ENCODE data around the gene ACOXL.
A peak's percentile ranks its signal among the peaks of the same experiment; 100 is the strongest.

The ACOXL gene

DNA sequence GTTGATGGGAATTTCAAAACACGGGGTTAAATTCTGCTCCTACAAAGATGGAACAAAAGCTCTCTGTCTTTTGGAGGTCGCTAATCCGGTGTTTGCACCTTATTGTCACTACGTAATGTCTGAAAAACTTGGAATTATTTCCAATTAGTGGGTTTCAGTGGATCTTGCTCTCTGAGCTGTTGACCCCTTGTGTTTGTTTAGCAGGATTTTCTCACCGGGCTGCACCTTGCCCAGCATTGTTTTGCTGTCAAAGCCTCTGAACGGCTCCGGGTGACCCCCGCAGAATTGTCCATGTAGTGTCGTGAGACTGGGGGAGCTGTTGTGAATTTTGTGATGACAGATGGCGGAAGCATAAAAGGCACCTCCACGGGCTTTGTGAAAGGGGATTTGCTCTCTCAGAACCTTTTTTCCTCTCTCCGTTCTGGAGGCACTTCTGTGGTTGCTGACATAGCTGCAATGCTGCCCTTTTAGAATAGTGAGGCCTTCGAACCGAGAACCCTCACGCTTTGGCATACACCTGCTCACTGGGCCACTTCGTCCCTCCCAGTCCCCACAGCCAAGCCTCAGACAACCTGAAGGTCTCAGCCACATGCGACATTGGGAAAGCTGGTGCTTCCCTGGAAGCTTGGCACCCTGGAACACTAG lies 129.4 kb downstream of the ACOXL start:
- DNase-seq = no peak

DNA sequence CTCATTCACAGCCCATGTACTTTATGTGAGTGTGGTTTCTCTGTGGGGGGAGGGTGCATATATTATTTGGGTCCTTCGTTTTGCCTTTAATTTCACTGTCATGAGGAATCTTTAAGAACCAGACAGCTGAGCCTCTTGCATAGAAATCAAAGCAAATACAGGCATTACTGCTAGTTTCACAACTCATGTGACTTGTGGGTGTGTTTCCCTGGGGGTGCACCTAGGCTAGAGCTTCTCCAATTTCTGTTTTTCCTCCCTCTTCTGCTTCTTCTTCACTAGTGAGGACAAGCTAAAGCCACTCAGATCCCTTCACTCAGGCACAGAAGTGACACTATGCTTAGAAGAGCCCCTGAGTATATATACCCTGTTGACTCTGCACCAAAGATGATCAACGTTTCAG lies 131.4 kb downstream of the ACOXL start:
- no peak for DNase-seq

DNA sequence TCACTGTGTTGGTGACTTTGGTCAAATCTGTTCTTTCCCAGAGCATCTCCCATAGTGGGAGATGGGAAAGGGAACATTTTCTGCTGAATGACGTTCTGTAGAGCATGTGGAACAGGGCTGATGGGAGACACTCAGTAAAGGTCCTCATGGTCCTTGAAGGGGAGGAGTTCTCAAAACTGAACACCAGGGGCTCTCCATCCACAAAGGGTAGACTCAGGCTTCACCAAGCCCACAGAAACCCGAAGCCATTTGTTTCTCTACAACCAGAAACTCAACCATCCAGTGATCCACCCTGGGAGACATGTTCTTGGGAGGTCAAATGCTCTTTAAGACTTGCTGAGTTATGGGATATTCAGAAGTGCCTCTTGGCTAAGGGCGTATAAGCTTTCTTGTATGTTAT lies 131.8 kb downstream of the ACOXL start:
- DNase-seq = no peak

DNA sequence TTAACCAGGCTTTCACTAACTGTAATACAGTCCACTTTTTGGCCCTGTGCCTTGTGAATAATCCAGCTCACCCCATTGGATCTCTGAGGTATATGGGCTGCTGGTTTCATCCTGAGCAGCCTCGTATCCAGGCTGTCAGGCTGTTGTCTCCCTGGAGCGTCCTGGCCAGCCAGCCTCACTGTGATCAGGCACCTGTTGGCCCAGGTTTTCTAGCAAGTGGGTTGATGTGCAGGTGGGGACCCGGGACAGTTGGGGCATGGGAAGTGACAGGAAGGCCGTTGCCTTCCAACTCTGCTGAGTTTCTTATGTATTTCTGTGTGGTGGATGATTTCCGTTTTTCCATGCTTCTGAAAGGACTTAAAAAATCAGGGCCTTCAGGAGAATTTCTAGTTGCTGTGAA lies 132.4 kb downstream of the ACOXL start:
- no peak for DNase-seq

DNA sequence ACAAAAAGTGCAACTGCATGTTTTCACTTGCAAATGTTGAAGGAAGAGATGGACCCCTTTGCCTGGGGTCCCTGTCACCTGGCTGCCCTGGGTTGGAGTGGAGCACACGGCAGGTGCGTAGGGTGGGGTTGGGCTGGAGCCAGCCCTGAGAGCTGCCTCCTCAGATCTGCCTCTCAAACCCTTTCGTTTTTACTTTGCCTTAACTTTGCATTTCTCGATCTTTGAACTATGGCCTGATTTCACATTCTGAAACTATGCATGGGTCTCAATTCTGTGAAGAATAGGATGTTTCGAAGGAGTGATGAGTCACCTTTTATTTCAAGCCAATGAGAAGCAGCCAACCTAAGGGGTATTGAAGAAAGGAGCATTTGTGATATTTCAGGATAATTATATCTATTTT lies 132.8 kb downstream of the ACOXL start:
- DNase-seq = peak; percentile 86

DNA sequence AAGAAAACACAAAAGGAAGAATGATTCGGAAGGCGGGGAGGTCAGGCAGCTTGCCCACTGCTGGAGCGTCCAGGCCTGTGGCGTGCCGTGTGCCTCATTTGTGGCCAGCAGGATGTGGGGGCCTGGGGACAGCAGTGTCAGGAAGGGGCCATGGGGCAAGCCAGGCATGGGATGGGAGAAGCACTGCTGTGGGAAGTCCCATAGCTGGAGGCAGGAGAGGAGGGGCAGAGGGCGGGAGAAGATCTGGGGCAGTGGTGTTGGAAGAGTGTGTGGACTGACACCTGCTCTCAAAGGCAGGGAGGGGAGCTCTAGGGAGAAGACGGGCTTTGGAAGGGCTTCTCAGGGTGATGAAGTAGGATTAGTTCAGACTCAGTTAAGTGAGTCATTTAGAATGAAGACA lies 133.7 kb downstream of the ACOXL start:
- DNase-seq = no peak

DNA sequence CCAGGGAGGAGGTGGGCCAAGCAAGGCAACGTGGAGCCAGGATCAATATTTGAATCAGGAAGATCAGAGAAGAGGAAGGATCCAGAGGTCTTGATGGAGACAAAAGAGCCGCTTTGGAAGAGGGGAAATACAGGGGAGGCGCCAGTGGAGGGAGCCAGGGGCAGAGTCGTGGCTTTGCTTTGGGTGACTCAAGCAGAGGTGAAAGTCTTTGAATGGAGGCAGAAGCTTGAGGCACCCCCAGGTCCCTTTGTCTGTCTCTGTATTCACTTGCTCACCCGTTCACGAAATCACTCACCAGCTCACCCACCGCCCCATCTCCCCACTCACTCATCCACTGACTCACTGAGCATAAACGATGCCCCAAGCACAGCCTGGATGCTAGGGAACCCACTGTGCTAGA lies 134.1 kb downstream of the ACOXL start:
- DNase-seq = peak; percentile 80

DNA sequence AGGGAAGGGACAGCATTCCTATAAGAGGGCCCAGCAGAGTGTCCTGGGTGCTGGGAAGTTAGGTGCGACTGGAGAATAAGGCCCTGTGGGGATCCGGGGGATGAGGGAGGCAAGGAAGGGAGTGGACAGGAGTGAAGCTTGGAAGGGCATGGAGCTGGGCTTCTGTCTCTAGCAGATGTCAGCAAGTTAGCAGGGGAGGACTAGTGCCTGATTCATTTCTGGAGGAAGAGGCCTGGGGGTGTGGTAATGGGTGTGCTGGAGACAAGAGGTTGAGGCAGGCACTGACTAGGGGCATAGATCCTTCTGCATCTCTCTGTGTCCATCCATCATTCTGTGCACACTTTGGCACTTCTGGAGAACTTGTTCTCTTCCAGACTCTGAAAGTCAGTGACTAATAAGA lies 134.7 kb downstream of the ACOXL start:
- DNase-seq = peak; percentile 73

DNA sequence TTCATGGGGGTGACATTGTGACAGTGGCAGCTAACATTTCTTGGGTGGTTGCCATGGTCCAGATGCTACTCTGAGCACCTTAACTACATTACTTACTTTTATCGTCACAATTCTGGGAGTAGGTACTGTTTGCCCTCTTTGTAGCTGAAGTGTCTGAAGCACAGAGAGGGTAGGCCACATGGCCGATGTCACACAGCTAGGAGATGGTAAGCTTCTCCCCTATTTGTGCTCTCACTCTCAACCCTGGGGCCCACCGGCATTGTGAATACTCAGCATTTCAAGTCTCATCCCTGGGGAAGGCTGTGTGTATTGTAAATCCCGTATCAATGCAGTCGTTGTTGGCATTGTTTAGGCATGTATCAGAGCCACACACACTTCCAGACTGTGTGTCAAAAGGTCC lies 136.6 kb downstream of the ACOXL start:
- no peak for DNase-seq

DNA sequence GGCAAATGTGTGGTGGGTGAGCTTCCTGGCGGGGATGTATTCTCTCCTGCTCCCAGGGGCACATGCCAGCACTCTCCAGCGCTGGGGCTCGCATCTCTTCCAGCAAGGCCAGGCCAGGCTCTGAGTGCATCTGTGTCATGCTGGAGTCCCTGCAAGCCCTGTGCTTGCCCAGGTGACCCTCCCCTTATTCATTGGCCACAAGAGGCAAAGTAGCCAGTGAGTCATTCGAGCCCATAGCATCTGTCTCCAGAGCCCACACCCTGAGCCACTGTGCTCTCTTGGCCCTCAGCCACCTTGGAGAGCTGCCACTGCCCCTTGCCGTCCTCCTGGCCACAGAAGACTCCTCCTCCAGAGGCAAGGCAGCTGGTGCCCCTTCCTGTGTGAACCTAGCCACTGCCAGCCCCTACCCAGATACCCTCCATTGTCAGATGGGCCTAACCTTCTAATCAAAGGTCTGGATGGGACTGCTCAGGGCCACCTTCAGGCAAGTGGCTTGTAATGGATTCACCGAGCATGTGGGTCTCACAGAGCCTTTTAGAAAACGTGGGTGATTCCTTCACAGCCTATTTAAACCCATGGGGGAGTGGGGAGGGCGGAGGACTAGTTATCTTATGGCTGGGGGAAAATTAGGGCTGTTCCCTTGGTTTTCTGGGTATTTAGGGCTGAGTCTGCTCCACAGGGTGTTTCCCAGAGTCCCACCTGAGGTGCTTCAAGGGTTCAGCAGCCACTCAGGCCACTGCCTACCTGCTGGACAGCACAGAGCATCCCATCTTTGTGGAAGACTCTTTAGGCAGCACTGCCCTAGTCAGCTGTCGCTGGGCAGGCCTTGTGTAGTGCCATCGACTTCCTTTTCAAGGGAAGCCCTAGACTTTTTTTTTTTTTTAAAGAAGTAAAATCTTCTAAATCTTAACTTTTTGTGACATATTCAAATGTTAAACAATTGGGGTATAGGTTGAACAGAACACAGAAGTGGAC lies 137.4 kb downstream of the ACOXL start:
- no peak for DNase-seq

DNA sequence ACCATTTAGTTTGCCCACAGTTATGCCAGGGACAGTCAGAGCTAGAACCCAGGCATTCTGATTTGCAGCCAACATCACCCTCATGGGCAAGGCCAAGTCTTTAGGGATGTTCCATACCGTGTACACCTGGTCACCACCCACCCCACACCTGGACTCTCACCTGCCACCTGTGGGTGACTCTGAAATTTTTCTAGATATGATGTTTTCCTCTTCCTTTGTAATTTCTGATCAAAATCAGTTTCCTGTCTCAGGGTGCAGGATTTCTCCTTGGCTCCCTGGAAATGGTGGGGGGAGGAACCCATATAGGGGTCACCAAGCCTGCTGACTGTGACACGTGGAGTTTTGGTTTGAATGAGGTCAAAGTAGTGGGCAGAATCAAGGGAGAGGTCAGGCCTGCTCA lies 138.2 kb downstream of the ACOXL start:
- no peak for DNase-seq

DNA sequence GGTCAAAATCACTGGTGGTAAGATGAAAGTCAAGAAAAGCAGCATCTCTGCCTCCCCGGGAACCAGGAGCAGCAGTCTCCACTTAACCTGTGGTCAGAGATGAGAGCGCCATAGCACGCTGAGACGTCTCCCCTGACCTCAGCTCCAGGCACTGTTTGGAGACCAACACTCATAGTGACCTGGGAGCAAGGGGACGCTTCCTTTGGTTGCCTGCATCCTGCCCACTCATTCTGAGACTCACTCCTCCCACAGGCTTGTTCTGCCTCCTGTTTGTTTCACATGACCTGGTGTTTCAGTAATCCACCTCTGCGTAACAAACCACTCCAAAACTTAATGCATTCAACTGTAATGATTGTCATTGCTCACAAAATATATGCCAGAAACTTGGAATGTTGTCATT lies 139.3 kb downstream of the ACOXL start:
- peak; percentile 67 for DNase-seq

DNA sequence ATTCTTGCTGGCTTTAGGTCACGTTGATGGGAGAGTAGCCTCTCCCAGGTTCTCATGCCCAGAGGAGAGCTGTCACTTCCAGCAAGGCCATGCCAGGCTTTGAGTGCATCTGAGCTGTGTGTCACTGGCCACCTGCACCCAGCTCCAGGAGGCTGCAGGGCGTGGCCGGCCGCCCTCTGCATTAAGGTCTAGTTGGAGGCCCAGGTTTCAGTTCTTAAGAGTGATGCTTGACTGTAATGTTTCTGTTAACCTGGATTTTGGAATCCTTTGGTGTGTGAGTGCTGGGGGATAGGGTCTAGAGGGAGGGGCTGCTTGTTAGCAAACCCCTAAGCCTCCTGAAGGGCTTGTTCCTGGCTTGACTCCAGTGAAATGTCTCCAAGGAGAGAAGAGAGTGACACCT lies 140.1 kb downstream of the ACOXL start:
- DNase-seq = no peak

DNA sequence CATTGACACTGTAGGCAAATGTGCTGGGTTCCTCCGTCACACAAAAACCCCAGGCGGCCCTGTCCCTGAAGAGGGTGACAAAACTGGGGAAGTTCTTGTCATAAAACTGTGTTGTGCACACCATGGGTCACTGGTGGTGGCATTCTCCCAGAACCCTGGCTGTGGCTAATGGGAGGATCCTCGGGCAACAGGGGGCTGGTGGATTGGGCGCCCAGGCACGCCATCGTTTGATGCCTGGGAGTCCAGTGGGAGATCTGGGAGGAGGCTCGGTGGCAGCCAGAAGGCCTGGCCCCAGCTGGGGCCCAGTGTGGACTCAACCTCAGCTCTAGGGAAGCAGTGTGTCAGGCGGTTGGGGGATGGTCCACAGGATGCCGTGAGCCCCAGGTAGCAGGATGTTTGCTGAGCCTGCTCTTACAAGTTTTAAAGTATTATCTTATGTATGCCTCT lies 140.7 kb downstream of the ACOXL start:
- no peak for DNase-seq

DNA sequence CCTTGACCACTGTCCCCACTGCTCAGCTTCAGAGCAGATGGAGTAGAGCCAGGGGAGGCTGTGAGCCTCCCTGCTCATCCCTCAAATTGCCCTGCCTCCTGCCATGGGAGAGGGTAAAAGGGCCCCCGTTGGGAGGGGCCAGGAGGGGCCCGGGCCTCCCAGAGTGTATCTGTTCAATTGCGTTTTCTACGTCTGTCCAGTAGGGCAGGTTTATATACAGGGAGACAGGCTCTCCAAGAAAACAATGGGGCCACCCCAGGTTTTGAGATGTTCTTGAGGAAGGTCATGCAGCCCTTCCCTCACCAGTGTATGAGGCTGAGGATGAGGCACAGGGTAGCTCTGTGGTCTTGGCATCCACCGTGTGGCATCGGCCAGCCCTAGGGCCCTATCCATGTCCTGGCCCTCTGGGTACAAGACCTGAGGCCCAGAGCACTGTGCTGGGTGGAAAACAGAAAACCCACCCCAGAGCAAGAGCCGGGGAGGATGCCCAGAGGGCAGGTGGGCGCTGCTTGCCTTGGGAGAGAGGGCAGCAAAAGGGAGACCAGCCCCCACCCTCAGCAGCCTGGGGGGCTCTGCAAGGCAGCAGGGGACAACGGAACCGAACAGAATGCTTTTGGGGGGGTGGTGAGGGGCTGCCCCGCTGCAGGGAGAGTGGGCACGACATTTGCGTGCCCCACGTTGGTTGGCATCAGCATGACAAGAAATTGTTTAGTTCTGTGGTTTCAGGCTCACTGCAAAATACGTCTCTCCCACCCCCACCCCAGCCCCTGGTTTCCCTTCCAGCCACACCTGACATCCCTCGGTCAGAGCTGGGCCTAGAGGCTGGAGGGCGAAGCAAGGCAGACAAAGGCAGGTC lies 141.5 kb downstream of the ACOXL start:
- no peak for DNase-seq

DNA sequence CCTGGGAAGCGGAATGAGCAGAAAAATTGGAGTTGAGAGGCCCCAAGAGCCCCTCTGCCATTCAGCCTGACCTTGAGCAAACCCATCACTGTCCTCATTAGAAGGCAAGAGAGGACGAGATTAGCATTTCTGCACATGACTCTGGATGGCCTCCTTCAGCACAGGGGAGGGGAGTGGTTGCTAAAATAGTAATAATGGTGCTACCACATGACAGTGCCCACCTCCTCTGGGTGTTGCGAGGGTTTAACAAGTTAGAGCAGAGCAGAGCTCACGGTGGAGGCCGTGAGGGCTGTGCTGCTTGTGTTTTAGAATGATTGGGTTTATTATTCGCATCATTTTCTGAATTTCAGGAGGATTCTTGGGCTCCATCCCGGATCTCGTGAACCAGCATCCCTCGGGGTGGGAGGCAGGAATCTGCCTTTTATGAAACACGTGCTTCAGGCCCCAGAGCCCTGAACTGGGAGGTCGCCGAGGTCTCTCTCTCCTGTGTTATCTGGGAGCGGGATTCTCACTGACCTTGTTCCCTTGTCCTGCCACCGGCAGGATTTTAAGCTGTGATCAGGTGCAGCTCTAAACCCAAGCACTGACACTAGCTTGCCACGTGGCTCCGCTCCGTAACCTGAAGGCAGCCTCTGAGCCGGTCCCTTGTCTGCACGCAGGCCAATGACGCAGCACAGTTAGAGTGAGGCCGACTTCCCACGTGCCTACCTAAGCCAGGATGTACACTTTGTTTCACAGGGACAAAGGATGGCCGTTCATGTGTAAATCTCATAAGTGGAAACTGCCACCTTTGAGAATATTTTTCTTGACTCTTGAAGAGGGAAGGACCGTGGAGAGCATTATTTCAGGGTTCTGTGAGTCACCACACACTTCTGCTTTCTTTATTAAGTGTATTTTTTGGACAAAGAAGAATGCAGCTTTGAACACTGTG lies 142.3 kb downstream of the ACOXL start:
- DNase-seq = no peak

DNA sequence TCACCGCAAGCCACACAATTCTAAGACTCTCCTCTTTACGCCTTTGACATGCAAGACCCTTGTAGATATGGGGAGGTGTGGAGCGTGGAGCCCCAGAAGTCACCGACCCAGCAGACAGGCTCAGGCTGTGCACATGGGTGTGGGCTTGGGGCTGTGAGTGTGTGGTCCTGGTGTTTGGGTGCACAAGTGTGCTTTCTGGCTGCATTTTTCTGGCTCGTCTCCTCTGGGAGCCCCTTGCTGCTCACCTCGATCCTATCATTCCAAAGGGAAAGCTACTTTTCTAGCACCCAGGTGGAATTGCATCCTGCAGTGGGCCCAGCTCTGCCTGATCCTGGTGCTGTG lies 143.0 kb downstream of the ACOXL start:
- DNase-seq = no peak

DNA sequence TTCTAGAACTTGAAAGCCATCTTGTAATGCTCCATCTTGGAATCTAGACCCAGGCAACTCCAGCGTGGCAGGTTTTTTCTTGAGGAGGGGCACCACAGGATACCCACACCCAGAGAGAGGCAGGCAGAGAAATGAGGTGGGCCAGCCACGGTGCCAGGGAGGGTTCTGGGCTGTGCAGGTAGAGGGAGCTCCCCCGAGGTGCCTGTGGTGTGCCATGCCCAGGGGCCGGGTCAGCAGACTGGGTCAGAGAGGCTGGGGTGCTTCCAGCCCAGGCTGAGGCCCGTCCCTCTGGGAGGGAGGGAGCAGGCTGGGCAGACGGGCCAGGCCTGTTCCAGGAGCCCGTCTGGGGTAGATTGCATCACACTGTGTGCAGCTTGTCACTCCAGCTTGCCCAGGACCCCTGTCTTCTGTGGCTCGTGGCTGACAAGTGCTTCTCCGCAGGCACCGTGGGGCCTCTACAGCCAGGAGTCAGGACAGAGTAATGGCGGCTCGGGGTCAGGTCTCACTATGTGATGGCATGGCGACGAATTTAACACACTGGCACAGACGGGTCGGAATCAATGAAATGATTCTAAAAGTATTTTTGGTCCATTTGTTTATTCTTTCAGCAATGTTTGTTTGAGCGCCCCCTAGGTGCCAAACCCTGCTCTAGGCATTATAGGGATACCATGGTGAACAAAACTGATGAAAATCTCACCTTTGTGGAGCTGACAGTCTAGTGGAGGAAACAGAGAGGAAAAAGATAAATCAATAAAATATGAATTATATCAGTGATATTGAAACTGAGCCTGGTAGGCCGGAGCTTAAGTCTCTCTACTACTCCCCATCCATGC lies 144.0 kb downstream of the ACOXL start:
- no peak for DNase-seq

DNA sequence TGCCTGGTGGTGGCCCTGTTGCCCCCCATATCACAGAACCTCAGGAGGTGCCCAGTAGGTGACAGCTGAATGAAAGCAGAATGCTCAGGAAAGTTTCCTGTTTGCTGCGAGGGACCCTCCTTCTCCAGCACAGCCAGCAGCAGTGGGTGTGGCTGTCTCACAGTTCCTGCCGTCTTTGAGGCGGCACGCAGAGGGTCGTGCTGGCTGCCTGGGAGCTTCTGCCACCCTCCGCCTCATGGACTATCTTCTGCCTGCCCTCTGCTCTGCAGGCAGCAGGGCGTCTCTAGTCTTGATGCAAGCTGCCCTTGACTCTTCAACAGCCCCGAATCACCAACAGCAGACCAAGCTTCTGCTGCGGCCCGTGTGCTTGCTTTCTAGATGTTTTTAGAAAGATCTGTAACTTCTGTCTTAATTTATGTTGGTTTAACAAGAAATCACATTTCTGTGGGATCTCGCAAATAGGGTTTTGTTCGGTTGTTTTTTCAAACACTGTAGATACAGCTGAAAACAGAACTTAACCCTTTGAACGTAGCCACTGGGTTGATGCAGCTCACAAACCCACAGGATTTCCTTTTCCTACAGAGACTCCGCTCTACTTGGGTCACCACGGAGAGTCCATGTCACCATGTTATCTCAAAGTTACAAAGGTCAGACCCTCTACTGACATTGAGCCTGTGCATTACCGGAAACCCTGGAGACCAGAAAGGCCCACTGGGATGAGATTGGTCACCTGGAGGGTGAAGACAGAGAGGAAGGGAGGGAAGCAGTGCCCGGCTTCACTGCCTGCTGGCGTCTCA lies 144.9 kb downstream of the ACOXL start:
- no peak for DNase-seq

DNA sequence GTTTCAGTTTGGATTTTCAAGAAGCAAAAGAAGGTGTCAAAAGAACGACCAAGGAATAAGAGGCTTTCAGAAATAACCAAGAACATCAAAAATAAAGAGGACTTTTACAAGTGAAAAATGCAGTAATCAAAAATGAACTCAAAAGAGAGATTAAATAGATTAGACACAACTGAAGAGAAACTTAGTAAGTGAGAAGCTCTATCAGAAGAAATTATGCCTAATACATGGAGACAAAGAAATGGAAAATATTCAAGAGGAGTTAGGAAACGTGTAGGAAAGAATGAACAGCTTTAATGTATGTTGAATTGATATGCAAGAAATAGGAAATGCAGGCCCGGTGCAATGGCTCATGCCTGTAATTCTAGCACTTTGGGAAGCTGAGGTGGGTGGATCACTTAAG lies 145.8 kb downstream of the ACOXL start:
- DNase-seq = no peak

DNA sequence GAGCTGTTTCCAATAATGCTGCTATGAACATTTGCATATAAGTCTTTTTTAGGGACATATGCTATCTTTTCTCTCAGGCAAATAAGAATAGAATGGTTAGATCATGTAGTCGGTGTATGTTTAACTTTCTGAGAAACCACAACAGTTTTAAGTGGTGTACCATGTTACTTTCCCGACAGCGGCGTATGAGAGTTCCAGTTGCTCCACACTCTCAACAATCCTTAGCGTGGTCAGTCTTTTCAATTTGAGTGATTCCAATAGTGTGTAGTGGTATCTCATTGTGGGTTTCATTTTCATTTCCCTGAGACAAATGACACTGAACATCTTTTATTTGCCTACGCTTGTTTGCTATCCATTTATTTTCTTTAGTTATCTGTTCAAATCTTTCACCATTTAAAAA lies 149.5 kb downstream of the ACOXL start:
- peak; percentile 57 for DNase-seq

Measured in activated CD4-positive, alpha-beta T cell treated with anti-CD3 and anti-CD28 coated beads, Interleukin-2, Interleukin-6, amounts not matched to agents 100 ng/mL and 50 ng/mL, durations not matched to agents 16 hours and 8 hours (primary cell).